GM12878 (cell line): ENCODE measurements around the gene CAMTA2. TPM values are rescaled to one million over a fixed set of nuclear protein-coding genes. Genes with fewer than 3 reads are reported as not detected.

Experiments
- ATAC-seq: fragments of 200-7000 bp; cut with Tn5 transposase; 3 replicates; pipeline ENCODE4 v1.9.1; 2020; ENCODE audit warnings: mild to moderate bottlenecking, moderate library complexity
- BruUV-seq: library from RNA; stranded (reverse); fragments of 400-500 nt; replicated peaks from 2 replicates; lab custom pipeline; 2021; lab: Mats Ljungman, UMichigan
- CTCF ChIA-PET: fragments of 300-600 bp; sonication (Branson Sonifier 250); formaldehyde crosslinking; extraction: SDS; loops from one replicate; lab custom pipeline; 2021; ENCODE audit warnings: inconsistent platforms; lab: Yijun Ruan, JAX
- POLR2A ChIA-PET: fragments of 350-600 bp; formaldehyde crosslinking; extraction: SDS; loops from one replicate; lab custom pipeline; 2021; ENCODE audit warnings: inconsistent platforms; lab: Charles Lee
- RAD21 ChIA-PET: fragments of 300-600 bp; sonication (Branson Sonifier 250); formaldehyde crosslinking; loops from one replicate; lab custom pipeline; 2023; ENCODE audit warnings: antibody characterized with exemption; ENCODE audit not compliant: unreplicated experiment; lab: Charles Lee
- SMC1A ChIA-PET: fragments of 300-600 bp; sonication (Branson Sonifier 250); formaldehyde crosslinking; loops from one replicate; lab custom pipeline; 2023; ENCODE audit not compliant: unreplicated experiment, uncharacterized antibody; lab: Charles Lee
- DNase-seq: peaks from one replicate; pipeline ENCODE4 v3.0.0-alpha.2; 2011; ENCODE audit warnings: low read depth, low spot score
- FAIRE-seq: peaks from 3 replicates; lab custom pipeline; 2011; peaks lifted over from hg19 to GRCh38; lab: Jason Lieb, UNC
- H2AFZ ChIP-seq: 2 replicates; pipeline ENCODE4 v1.6.0; 2011; ENCODE audit warnings: low read depth, low read length, control low read depth; ENCODE audit not compliant: control insufficient read depth
- H3K27ac ChIP-seq: 2 replicates; pipeline ENCODE4 v1.5.1; 2011; ENCODE audit warnings: control low read depth; ENCODE audit not compliant: control insufficient read depth, insufficient read depth
- H3K27me3 ChIP-seq, 2 experiments: replicated peaks in 1 of 2; 2 replicates each; pipeline versions ENCODE4 v1.6.0 to v1.6.1; 2011; ENCODE audit warnings: low read length in 1 of 2; ENCODE audit not compliant: control insufficient read depth in 2 of 2, insufficient read depth in 2 of 2
- H3K36me3 ChIP-seq, 2 experiments: 2 replicates each; pipeline ENCODE4 v1.5.1; 2011; ENCODE audit warnings: low read length in 1 of 2; ENCODE audit not compliant: control insufficient read depth in 2 of 2, insufficient read depth in 2 of 2
- H3K4me1 ChIP-seq: 2 replicates; pipeline ENCODE4 v1.6.1; 2011; ENCODE audit warnings: mild to moderate bottlenecking, low read length, moderate library complexity, mixed read lengths; ENCODE audit not compliant: control insufficient read depth, insufficient read depth
- H3K4me2 ChIP-seq: 2 replicates; pipeline ENCODE4 v1.6.0; 2011; ENCODE audit warnings: control low read depth; ENCODE audit not compliant: control insufficient read depth, insufficient read depth
- H3K4me3 ChIP-seq: fragments of 200-600 bp; sonication (generic); 2 replicates; pipeline ENCODE4 v1.5.1; 2016
- H3K79me2 ChIP-seq: 2 replicates; pipeline ENCODE4 v1.6.0; 2011; ENCODE audit warnings: low read length; ENCODE audit not compliant: control insufficient read depth, insufficient read depth
- H3K9ac ChIP-seq: 2 replicates; pipeline ENCODE4 v1.8.0; 2011; ENCODE audit warnings: low read length, control low read depth, mixed read lengths; ENCODE audit not compliant: control insufficient read depth, insufficient read depth
- H3K9me3 ChIP-seq: replicated peaks from 3 replicates; pipeline ENCODE4 v1.5.1; 2011; ENCODE audit warnings: mild to moderate bottlenecking, low read length; ENCODE audit not compliant: control insufficient read depth, insufficient read depth
- H4K20me1 ChIP-seq: 2 replicates; pipeline ENCODE4 v1.6.0; 2011; ENCODE audit not compliant: control insufficient read depth, insufficient read depth
- CEBPZ ChIP-seq: fragments of 150-350 bp; IDR thresholded peaks from 2 replicates; pipeline ENCODE4 v1.6.1; 2016; ENCODE audit warnings: low read depth, low read length
- CHD1 ChIP-seq: IDR thresholded peaks from 2 replicates; pipeline ENCODE4 v1.6.1; 2012; ENCODE audit warnings: low read depth, low read length, improper control_type of control experiment
- FOS ChIP-seq: IDR thresholded peaks from 3 replicates; pipeline ENCODE4 v1.6.1; 2011; ENCODE audit warnings: borderline replicate concordance; ENCODE audit not compliant: insufficient read length; ENCODE audit errors: extremely low read depth
- KDM1A ChIP-seq: fragments of 200-600 bp; sonication (generic); IDR thresholded peaks from 2 replicates; pipeline ENCODE4 v1.6.1; 2016; ENCODE audit warnings: borderline replicate concordance
- POLR2A ChIP-seq: IDR thresholded peaks from 2 replicates; pipeline ENCODE4 v1.6.1; 2011; ENCODE audit warnings: low read depth, mild to moderate bottlenecking, low read length
- TARDBP ChIP-seq: IDR thresholded peaks from 2 replicates; pipeline ENCODE4 v1.6.1; 2016; ENCODE audit warnings: borderline replicate concordance
- WGBS: methylation state at CpG from one replicate; pipeline ENCODE4 v1.1.6; 2016; ENCODE audit warnings: low lambda C conversion rate; ENCODE audit not compliant: insufficient replicate concordance, insufficient coverage; ENCODE audit errors: missing lambda C conversion rate; 5-methylcytosine and 5-hydroxymethylcytosine counted together
- in situ Hi-C: fragments of 300-500 bp; cut with MboI; formaldehyde crosslinking; loops from 9 replicates; pipeline ENCODE4 v1.14.3; 2018; ENCODE audit warnings: mixed read lengths
- intact Hi-C: fragments of 100-400 bp; cut with micrococcal nuclease; formaldehyde crosslinking; loops from one replicate; pipeline ENCODE4 v1.14.2; 2022; ENCODE audit not compliant: unreplicated experiment
- polyA plus RNA-seq, 11 experiments: library from polyadenylated mRNA; depleted of rRNA in 4 of 11; unstranded in 6 of 11; stranded (reverse) in 5 of 11; fragments of >200 nt; fragmentation: Nextera tagmentation in 4 of 11; fragmentation: Illumina TruSeq in 1 of 11; extraction: Ambion mirVana in 4 of 11; extraction: Trizol in 1 of 11; gene quantifications; 1 replicate in 1 of 11; 2 replicates in 10 of 11; pipeline versions ENCODE4 v1.2.1 to v1.2.3, GENCODE V29; 2011 to 2016; ENCODE audit warnings: inconsistent platforms in 2 of 11, missing spikeins in 2 of 11, low read depth in 1 of 11
- total RNA-seq, 4 experiments: library from RNA; depleted of rRNA in 3 of 4; stranded (reverse); fragments of >200 nt in 3 of 4; fragmentation: Illumina TruSeq in 1 of 4; extraction: Trizol in 1 of 4; gene quantifications; 2 replicates each; pipeline versions ENCODE4 v1.2.1 to v1.2.3, GENCODE V29; 2013 to 2021

The CAMTA2 gene
- total and polyA plus RNA-seq, 10 of the 15 experiments (the other 5 are each of a cell fraction or from before 2014, with no cell fraction given) = 0.42 to 29.3 (median 11.2) TPM

- TF ChIP-seq CEBPZ = no peak
- TF ChIP-seq FOS = no peak
- TF ChIP-seq KDM1A = no peak
Measured at GRCh38 chr17:5019475-5019956, 32.0 kb upstream of the CAMTA2 start (continued).

DNA sequence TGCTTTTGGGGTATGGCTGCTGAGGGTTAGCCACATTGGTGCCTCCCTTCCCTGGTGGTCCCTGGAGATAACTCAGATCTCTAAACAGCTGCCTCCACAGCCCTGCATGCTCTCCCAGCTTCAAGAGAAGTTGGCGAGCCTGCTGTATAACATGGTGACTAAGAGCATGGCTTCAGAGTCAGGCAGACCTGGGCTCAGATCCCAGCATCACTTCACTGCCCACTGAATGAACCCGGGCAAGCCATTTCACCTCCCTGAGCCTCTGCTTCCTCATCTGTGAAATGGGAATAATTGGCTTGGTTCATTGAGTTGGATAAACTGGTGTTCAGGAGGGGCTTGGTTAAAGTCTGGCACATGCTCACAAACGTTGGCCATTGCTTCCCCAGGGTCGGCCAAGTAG lies 26.9 kb upstream of the CAMTA2 start:
- ChIA-PET SMC1A (no interaction called here), RAD21 (no interaction called here), CTCF (no interaction called here), POLR2A (no interaction called here)
- no peaks in the 10 kb centered on the region for H4K20me1 ChIP-seq
- no peak overlapping the region for H2AFZ ChIP-seq
- no peak overlapping the region for H3K27ac ChIP-seq
- H3K9me3 ChIP-seq = no peaks in the 10 kb centered on the region
- DNase-seq (no peak), ATAC-seq (no peak), FAIRE-seq (no peak)
- intact Hi-C loops (no loop called here), in situ Hi-C loops (no loop called here)
- TF ChIP-seq POLR2A (0 out of 2 replicates have a peak, but pooled peaks have one; percentile 8), CHD1 (no peak), TARDBP (no peak)
- no TSS peak for BruUV-seq
- no peaks in the 10 kb centered on the region for H3K27me3 ChIP-seq
- H3K79me2 ChIP-seq = no peaks in the 10 kb centered on the region
- H3K9ac ChIP-seq = no peak overlapping the region
- WGBS = 91% methylated on average over 4 of the region's 4 CpGs
- H3K4me1 ChIP-seq = peaks cover 25% of the 10 kb centered on the region
- H3K36me3 ChIP-seq = peaks cover 3 to 5% of the 10 kb centered on the region in 2 experiments
- H3K4me2 ChIP-seq = no peak overlapping the region
- H3K4me3 ChIP-seq = no peak overlapping the region
